ENCODE data around the gene GIT2. TPM values are rescaled to one million over a fixed set of nuclear protein-coding genes. Genes with fewer than 3 reads are reported as not detected.

The GIT2 gene
- total and polyA plus RNA-seq, 2 of the 13 experiments (the other 11 are each of a cell fraction or from before 2014, with no cell fraction given) = 18.4 to 19.8 TPM

DNA sequence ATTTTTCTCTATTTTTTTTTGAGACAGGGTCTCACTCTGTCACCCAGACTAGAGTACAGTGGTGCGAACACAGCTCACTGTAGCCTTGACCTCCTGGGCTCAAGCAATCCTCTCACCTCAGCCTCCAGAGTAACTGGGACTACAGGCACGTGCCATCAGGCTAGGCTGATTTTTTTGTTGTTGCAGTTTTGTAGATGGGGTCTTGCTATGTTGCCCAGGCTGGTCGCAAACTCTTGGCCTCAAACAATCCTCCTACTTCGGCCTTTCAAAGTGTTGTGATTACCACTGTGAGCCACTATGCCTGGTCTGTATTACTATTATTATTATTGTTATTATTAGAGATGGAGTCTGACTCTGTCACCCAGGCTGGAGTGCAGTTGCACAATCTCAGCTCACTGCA lies 23.3 kb downstream of the GIT2 start:
- Histone ChIP-seq H2AFZ (ENCODE audit: low read length) (no peak overlapping the region), H3K9me3 (ENCODE audit: low read length) (no peaks in the 10 kb centered on the region), H3K27me3 (ENCODE audit: control insufficient read depth in 1 of 2, insufficient read depth in 2 of 2, low read length in 2 of 2) (no peaks in the 10 kb centered on the region), H3K4me1 (ENCODE audit: insufficient read depth, low read length) (peaks cover 4% of the 10 kb centered on the region), H3K9ac (ENCODE audit: insufficient read depth, low read depth, low read length) (no peak overlapping the region), H3K4me3 (replicated peaks in 1 of 3; ENCODE audit: insufficient read depth in 1 of 3, low read depth in 2 of 3, low read length in 3 of 3) (no peak overlapping the region), H3K27ac (ENCODE audit: extremely low read length, insufficient read depth, low read length) (no peak overlapping the region), H3K36me3 (replicated peaks in 1 of 2; ENCODE audit: control insufficient read depth in 1 of 2, insufficient read depth in 2 of 2, low read length in 2 of 2) (peaks cover 6 to 32% of the 10 kb centered on the region in 2 experiments; a peak in 2 of 5 replicates), H4K20me1 (ENCODE audit: insufficient read depth, low read length) (no peaks in the 10 kb centered on the region), H3K79me2 (ENCODE audit: insufficient read depth, low read length) (no peaks in the 10 kb centered on the region), H3K4me2 (ENCODE audit: low read depth, low read length) (no peak overlapping the region)
- TF ChIP-seq ZNF121 (CRISPR knock-in tag; IDR thresholded peaks at IDR 0.05) = peak; percentile 71
- no peak for TF ChIP-seq ZBTB8A (CRISPR knock-in tag; IDR thresholded peaks at IDR 0.05; ENCODE audit: borderline replicate concordance, low read depth)
- CTCF ChIA-PET (ENCODE audit: low intra/inter-chr PET ratio, low total read pairs) = no interaction called here
- 95% methylated on average over 4 of the region's 4 CpGs for WGBS (ENCODE audit: low lambda C conversion rate)
- BruUV-seq (replicated peaks) = no TSS peak
- ATAC-seq = no peak
- in situ Hi-C loops (cut with HindIII; ENCODE audit: extremely low pct_ligation_motif_present, low pct_unique_long_range_greater_than_20kb) = no loop called here
- DNase-seq (ENCODE audit: low spot score) = no peak
- POLR2A ChIA-PET = no interaction called here
- intact Hi-C loops (cut with micrococcal nuclease; ENCODE audit: unreplicated experiment) = no loop called here
- FAIRE-seq = no peak

DNA sequence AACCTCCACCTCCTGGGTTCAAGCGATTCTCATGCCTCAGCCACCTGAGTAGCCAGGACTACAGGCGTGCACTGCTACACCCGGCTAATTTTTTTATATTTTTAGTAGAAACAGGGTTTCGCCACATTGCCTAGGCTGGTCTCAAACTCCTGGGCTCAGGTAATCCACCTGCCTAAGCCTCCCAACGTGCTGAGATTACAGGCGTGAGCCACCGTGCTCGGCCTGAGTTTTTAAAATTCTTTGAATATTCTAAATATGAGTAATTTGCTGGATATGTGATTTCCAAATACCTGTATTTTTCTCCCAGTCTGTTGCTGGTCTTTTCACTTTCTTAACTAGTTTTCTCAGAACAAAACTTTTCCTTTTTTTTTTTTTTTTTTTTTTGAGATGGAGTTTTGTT lies 27.4 kb downstream of the GIT2 start:
- Histone ChIP-seq H3K27me3 (ENCODE audit: control insufficient read depth in 1 of 2, insufficient read depth in 2 of 2, low read length in 2 of 2) (no peaks in the 10 kb centered on the region), H3K79me2 (ENCODE audit: insufficient read depth, low read length) (no peaks in the 10 kb centered on the region), H2AFZ (ENCODE audit: low read length) (no peak overlapping the region), H4K20me1 (ENCODE audit: insufficient read depth, low read length) (no peaks in the 10 kb centered on the region), H3K4me1 (ENCODE audit: insufficient read depth, low read length) (peaks cover 16% of the 10 kb centered on the region), H3K9ac (ENCODE audit: insufficient read depth, low read depth, low read length) (no peak overlapping the region), H3K4me3 (replicated peaks in 1 of 3; ENCODE audit: insufficient read depth in 1 of 3, low read depth in 2 of 3, low read length in 3 of 3) (no peak overlapping the region), H3K27ac (ENCODE audit: extremely low read length, insufficient read depth, low read length) (no peak overlapping the region), H3K9me3 (ENCODE audit: low read length) (no peaks in the 10 kb centered on the region), H3K4me2 (ENCODE audit: low read depth, low read length) (no peak overlapping the region), H3K36me3 (replicated peaks in 1 of 2; ENCODE audit: control insufficient read depth in 1 of 2, insufficient read depth in 2 of 2, low read length in 2 of 2) (peaks cover 10 to 33% of the 10 kb centered on the region in 2 experiments)
- intact Hi-C loops (cut with micrococcal nuclease; ENCODE audit: unreplicated experiment) = no loop called here
- DNase-seq (ENCODE audit: low spot score) = no peak
- no peak for FAIRE-seq
- POLR2A ChIA-PET = no interaction called here
- no peak for ATAC-seq
- BruUV-seq (replicated peaks) = no TSS peak
- CTCF ChIA-PET (ENCODE audit: low intra/inter-chr PET ratio, low total read pairs) = no interaction called here
- WGBS (ENCODE audit: low lambda C conversion rate) = 97% methylated on average over 8 of the region's 8 CpGs
- in situ Hi-C loops (cut with HindIII; ENCODE audit: extremely low pct_ligation_motif_present, low pct_unique_long_range_greater_than_20kb) = no loop called here
- TF ChIP-seq ISL2 (CRISPR knock-in tag; IDR thresholded peaks at IDR 0.05) (no peak), SRF (IDR thresholded peaks at IDR 0.05; ENCODE audit: low read depth, low read length) (no peak), NKX3-1 (CRISPR knock-in tag; IDR thresholded peaks at IDR 0.05) (no peak), NCOR1 (IDR thresholded peaks at IDR 0.05; ENCODE audit: borderline replicate concordance, low read length) (no peak), SMARCE1 (IDR thresholded peaks at IDR 0.05; ENCODE audit: borderline replicate concordance) (no peak)
- TF ChIP-seq, protein P1, sequence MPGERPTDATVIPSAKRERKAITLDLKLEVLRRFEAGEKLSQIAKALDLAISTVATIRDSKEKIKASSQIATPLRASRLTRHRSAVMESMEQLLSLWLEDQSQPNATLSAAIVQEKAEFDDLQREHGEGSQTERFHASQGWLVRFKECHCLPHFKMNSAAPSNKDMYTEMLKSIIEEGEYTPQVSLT (CRISPR knock-in tag; IDR thresholded peaks at IDR 0.05; ENCODE audit: borderline replicate concordance, low read depth) = no peak
- TF ChIP-seq, protein P2, sequence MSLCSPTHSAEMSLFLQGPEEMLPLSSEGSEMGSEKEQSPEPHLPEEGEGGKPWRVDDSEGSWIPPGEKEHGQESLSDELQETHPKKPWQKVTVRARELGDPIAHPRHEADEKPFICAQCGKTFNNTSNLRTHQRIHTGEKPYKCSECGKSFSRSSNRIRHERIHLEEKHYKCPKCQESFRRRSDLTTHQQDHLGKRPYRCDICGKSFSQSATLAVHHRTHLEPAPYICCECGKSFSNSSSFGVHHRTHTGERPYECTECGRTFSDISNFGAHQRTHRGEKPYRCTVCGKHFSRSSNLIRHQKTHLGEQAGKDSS (CRISPR knock-in tag; IDR thresholded peaks at IDR 0.05; ENCODE audit: borderline replicate concordance, low read depth) = no peak
- TF ChIP-seq, protein P3, sequence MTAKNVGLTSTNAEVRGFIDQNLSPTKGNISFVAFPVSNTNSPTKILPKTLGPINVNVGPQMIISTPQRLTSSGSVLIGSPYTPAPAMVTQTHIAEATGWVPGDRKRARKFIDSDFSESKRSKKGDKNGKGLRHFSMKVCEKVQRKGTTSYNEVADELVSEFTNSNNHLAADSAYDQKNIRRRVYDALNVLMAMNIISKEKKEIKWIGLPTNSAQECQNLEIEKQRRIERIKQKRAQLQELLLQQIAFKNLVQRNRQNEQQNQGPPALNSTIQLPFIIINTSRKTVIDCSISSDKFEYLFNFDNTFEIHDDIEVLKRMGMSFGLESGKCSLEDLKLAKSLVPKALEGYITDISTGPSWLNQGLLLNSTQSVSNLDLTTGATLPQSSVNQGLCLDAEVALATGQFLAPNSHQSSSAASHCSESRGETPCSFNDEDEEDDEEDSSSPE (CRISPR knock-in tag; IDR thresholded peaks at IDR 0.05) = no peak
- TF ChIP-seq, protein P4, sequence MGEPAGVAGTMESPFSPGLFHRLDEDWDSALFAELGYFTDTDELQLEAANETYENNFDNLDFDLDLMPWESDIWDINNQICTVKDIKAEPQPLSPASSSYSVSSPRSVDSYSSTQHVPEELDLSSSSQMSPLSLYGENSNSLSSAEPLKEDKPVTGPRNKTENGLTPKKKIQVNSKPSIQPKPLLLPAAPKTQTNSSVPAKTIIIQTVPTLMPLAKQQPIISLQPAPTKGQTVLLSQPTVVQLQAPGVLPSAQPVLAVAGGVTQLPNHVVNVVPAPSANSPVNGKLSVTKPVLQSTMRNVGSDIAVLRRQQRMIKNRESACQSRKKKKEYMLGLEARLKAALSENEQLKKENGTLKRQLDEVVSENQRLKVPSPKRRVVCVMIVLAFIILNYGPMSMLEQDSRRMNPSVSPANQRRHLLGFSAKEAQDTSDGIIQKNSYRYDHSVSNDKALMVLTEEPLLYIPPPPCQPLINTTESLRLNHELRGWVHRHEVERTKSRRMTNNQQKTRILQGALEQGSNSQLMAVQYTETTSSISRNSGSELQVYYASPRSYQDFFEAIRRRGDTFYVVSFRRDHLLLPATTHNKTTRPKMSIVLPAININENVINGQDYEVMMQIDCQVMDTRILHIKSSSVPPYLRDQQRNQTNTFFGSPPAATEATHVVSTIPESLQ (CRISPR knock-in tag; conservative IDR thresholded peaks at IDR 0.05) = no peak

Measured in HepG2 (cell line).